ENCODE data around the gene MOCS1. TPM values are rescaled to one million over a fixed set of nuclear protein-coding genes. Genes with fewer than 3 reads are reported as not detected.

MOCS1 gene
- total RNA-seq, 2 donors from 2014 or later = 18.7 to 28.0 TPM

GRCh38 chr6:39893286-39893685 lies 41.0 kb downstream of the MOCS1 start:
- no peaks in the 10 kb centered on the region for H3K27me3 ChIP-seq
- no peak for DNase-seq (ENCODE audit: low spot score)
- peaks cover 5% of the 10 kb centered on the region for H3K36me3 ChIP-seq
- H3K4me3 ChIP-seq = no peak overlapping the region
- TF ChIP-seq CTCF (IDR thresholded peaks at IDR 0.05) = no peak
- H3K27ac ChIP-seq = no peak overlapping the region
- H3K9me3 ChIP-seq = no peaks in the 10 kb centered on the region
- H3K4me1 ChIP-seq = peaks cover 0 to 8% of the 10 kb centered on the region in 2 donors

- DNase-seq (ENCODE audit: low spot score) = peak; percentile 69
- peaks cover 0 to 15% of the 10 kb centered on the region in 2 donors for H3K4me1 ChIP-seq
- no peaks in the 10 kb centered on the region for H3K27me3 ChIP-seq
- peak in 1 of 2 donors; percentile 82 for TF ChIP-seq CTCF (IDR thresholded peaks at IDR 0.05)
- H3K36me3 ChIP-seq = no peaks in the 10 kb centered on the region
- H3K27ac ChIP-seq = no peak overlapping the region
- no peaks in the 10 kb centered on the region for H3K9me3 ChIP-seq
- H3K4me3 ChIP-seq = no peak overlapping the region
Observed at GRCh38 chr6:39892490-39893129, 41.7 kb downstream of the MOCS1 start.

GRCh38 chr6:39891976-39892375 lies 42.3 kb downstream of the MOCS1 start:
- Histone ChIP-seq H3K36me3 (no peaks in the 10 kb centered on the region), H3K4me3 (no peak overlapping the region), H3K9me3 (no peaks in the 10 kb centered on the region), H3K27me3 (no peaks in the 10 kb centered on the region), H3K4me1 (peaks cover 0 to 21% of the 10 kb centered on the region in 2 donors), H3K27ac (no peak overlapping the region)
- DNase-seq (ENCODE audit: low spot score) = no peak
- TF ChIP-seq CTCF (IDR thresholded peaks at IDR 0.05) = no peak

- DNase-seq (ENCODE audit: low spot score) = no peak
Observed at GRCh38 chr6:39891353-39891752, 42.9 kb downstream of the MOCS1 start.

GRCh38 chr6:39889229-39889628 lies 45.0 kb downstream of the MOCS1 start:
- DNase-seq (ENCODE audit: low spot score) = no peak
- no peak overlapping the region for H3K27ac ChIP-seq
- no peak for TF ChIP-seq CTCF (IDR thresholded peaks at IDR 0.05)
- H3K36me3 ChIP-seq = no peaks in the 10 kb centered on the region
- no peaks in the 10 kb centered on the region for H3K9me3 ChIP-seq
- H3K4me3 ChIP-seq = no peak overlapping the region
- no peaks in the 10 kb centered on the region for H3K27me3 ChIP-seq
- peaks cover 0 to 26% of the 10 kb centered on the region in 2 donors for H3K4me1 ChIP-seq

More at GRCh38 chr6:39891353-39891752, 42.9 kb downstream of the MOCS1 start:
- peaks cover 0 to 26% of the 10 kb centered on the region in 2 donors for H3K4me1 ChIP-seq
- no peaks in the 10 kb centered on the region for H3K36me3 ChIP-seq
- H3K27ac ChIP-seq = no peak overlapping the region
- no peak for TF ChIP-seq CTCF (IDR thresholded peaks at IDR 0.05)
- H3K4me3 ChIP-seq = no peak overlapping the region
- no peaks in the 10 kb centered on the region for H3K9me3 ChIP-seq
- no peaks in the 10 kb centered on the region for H3K27me3 ChIP-seq
